HAP-1 (cell line): ENCODE data around the gene KREMEN1.

Experiments used
- DNase-seq, 2 experiments: peaks; one replicate each; pipeline ENCODE4 v3.0.0-alpha.2; 2016 to 2020; ENCODE audit warnings: low spot score in 2 of 2
- H3K27me3 ChIP-seq: fragments of 250-450 bp; sonication (Bioruptor Pico); 2 replicates; pipeline ENCODE4 v1.5.1; 2020; ENCODE audit warnings: low read depth, mild to moderate bottlenecking, moderate library complexity
- H3K36me3 ChIP-seq: fragments of 250-450 bp; sonication (Bioruptor Pico); replicated peaks from 2 replicates; pipeline ENCODE4 v1.5.1; 2020; ENCODE audit warnings: mild to moderate bottlenecking
- H3K4me1 ChIP-seq: fragments of 250-450 bp; sonication (Bioruptor Pico); 2 replicates; pipeline ENCODE4 v1.5.1; 2020; ENCODE audit warnings: mild to moderate bottlenecking
- H3K4me3 ChIP-seq: fragments of 250-450 bp; sonication (Bioruptor Pico); 2 replicates; pipeline ENCODE4 v1.5.1; 2020; ENCODE audit warnings: mild to moderate bottlenecking, moderate library complexity
- H3K9me3 ChIP-seq: fragments of 250-450 bp; sonication (Bioruptor Pico); 2 replicates; pipeline ENCODE4 v1.5.1; 2020; ENCODE audit warnings: mild to moderate bottlenecking, moderate library complexity
- in situ Hi-C: fragments of 300-500 bp; cut with MboI; formaldehyde crosslinking; loops from 3 replicates; pipeline ENCODE4 v1.14.3; 2020; ENCODE audit warnings: low sequenced_read_pairs, inconsistent platforms, mixed read lengths

Gene KREMEN1

DNA sequence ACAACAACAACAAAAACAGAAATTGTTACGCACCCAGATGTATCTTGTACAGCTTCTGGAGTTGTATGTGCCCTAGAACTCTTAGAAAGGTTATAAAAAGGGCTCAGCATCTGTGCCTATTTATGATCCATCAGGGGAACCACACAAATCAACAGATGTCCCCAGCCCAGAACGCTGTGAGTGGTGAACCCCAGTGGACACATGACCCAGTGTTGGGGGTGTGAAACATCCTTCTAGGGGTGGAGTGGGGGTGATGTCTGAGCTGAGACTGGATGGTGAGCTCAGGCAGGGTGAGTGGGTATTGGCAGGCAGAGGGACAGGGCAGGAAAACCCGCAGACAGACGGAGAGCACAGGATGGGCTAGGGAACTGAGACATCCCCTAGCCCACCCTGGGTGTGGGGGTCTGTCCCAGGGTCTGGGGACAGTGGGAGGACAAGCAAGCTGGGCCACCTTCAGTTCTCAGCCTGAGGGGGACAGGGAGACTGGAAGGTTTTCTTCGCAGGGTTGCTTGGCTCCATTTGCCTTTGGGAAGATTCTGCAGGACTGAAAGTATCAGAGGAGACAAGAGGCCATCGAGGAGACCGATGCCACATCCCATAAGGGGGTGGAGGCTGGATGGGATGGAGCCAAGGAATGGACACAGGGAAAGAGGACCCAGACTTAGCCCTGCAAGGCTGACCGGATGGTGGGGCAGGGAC, 127.0 kb downstream of the KREMEN1 start:
- Histone ChIP-seq H3K4me3 (no peak overlapping the region), H3K4me1 (no peaks in the 10 kb centered on the region), H3K9me3 (no peaks in the 10 kb centered on the region), H3K27me3 (no peaks in the 10 kb centered on the region), H3K36me3 (no peaks in the 10 kb centered on the region)
- DNase-seq, result no peak
- in situ Hi-C loops, result no loop called here

DNA sequence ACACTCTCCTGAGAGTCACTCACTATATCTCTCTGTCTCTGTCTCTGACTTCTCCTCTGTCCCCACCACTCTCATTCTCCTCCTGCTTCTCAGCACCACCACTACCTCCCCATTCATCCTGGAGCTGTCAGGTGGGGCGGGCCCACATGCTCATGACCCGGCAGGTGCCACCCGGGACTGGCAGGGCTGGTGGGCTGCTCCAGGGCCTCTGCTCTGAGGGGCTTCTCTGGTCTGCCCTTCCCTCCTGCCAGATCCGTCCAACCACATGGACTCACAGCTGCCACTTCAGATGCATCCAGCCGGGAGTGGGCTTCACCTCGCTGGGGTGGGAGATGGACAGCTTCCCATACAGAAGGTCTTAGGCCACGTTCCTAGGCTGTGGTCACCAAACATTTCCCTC, 128.1 kb downstream of the KREMEN1 start:
- no peaks in the 10 kb centered on the region for H3K36me3 ChIP-seq
- in situ Hi-C loops, result no loop called here
- no peaks in the 10 kb centered on the region for H3K9me3 ChIP-seq
- no peaks in the 10 kb centered on the region for H3K27me3 ChIP-seq
- H3K4me1 ChIP-seq, result no peaks in the 10 kb centered on the region
- DNase-seq, result no peak
- H3K4me3 ChIP-seq, result no peak overlapping the region

DNA sequence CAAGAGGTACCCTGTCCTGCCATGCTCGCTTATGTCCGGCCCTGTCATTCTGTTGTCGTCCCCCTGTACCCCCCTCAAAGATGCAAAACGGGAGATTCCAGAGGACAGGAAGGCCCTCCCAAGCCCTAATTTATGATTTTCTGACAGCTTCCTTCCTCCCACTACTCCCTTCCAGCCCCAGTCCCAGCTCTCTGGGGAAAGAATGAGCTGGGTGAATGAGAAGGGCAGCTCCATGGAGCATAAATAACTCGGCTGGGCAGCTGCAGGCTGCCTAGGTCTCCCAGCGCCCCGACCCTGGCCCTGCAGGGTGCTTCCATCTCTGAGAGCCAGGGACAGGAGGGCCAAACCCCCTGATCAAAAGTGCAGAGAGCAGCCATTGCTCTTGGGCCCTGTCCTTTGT, 128.9 kb downstream of the KREMEN1 start:
- Histone ChIP-seq H3K9me3 (no peaks in the 10 kb centered on the region), H3K4me3 (no peak overlapping the region), H3K27me3 (no peaks in the 10 kb centered on the region), H3K36me3 (no peaks in the 10 kb centered on the region), H3K4me1 (no peaks in the 10 kb centered on the region; the same call in 1 of the 2 replicates)
- no peak for DNase-seq
- in situ Hi-C loops, result no loop called here

DNA sequence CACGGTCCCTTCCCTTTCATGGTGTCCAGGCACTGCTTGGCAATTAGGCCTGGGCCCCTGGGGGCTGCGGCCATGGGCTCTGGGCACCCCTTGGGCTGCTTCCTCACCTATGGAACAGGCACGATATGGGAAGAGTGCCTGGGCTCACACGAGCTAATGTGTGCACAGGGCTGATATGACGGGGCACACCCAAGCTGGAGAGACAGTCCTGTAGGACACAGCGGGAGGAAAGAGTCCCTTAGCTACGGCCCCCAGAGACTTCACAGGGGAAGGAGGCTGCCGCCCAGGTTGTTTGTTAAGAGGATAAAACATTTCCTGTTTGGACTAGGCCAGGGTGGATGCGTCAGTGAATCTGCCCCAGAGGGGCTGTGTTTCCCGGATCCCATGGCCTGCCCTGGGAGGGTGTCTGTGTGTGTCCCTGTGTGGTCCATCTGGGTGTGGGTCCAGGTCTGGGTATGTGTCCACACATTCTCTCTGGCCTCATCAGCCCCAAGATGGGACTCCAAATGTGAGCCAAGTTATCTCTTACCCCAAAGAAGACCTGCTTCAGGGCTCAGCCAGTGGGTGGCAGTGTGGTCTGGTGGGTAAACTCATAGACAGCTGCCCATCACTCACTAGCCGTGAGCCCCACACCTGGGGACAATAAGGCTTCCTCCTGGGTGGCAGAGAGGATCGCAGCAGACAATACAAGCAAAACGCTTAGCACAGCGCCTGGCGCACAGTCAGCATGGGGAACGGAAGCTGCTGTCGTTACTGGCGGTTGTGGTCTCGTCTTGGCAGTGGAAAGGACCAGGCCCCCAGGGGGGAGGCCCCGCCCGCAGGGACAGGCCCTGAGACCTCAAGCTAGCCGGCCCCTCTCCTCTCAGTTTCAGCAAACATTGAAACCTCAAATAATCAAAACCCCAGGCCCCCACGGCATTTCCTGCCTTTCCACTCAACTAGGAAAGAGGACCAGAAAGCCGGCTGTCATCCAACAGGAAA, 129.7 kb downstream of the KREMEN1 start:
- Histone ChIP-seq H3K27me3 (no peaks in the 10 kb centered on the region), H3K4me1 (no peaks in the 10 kb centered on the region; the same call in 1 of the 2 replicates)
- DNase-seq, result peak in 1 of 2 experiments; percentile 32

DNA sequence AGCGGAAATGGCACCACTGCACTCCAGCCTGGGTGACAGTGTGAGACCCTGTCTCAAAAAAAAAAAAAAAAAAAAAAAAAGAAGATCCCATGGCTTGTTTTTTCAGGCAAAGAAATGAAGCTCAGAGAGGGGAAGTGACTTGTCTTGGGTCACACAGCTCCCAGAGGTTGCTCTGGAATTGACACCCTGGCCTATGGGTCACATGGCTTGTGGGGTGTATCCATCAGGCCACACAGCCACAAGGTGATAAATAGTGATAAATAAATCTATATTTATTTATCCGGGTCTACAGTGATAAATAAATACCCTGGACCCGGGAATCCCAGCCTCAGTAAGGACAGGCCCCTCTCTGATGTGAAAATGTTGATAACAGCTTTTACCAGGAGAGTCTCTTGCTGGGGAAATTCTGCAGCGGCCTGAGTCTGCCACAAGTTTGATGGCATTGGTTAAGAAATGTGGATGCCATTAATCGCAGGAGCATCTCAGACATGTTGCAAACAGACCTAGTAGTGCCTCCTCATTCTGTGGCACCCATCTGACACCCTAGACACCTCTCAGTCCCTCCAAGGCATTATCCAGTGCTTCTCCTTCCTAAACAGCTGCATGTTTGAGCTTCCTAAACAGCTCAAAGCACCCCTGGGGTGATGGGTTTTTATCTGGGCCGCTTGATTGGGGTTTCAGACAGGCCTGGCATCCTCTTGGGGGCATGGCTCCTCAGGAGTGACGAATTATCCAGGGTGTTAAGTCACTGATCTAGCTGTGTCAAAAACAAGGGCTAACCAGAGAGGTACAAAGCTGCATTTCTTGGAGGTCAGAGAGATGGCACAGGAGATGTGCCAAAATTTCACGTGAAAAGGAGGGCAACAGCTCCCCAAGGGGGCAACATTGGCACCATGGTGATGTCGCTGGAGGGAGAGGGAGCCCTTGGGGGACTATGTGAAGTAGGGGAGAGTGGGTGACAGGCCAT, 130.9 kb downstream of the KREMEN1 start:
- no peak for DNase-seq
- in situ Hi-C loops, result no loop called here
- H3K9me3 ChIP-seq, result no peaks in the 10 kb centered on the region
- H3K36me3 ChIP-seq, result no peaks in the 10 kb centered on the region
- H3K4me3 ChIP-seq, result no peak overlapping the region
- no peaks in the 10 kb centered on the region for H3K27me3 ChIP-seq
- no peaks in the 10 kb centered on the region; the same call in 1 of the 2 replicates for H3K4me1 ChIP-seq

More for the DNA sequence above, 129.7 kb downstream of the KREMEN1 start:
- Histone ChIP-seq H3K4me3 (no peak overlapping the region), H3K9me3 (no peaks in the 10 kb centered on the region), H3K36me3 (no peaks in the 10 kb centered on the region)
- in situ Hi-C loops, result no loop called here

GRCh38 chr22:29204455-29205183, 131.8 kb downstream of the KREMEN1 start:
- in situ Hi-C loops, result no loop called here
- Histone ChIP-seq H3K4me3 (peak overlapping the region; percentile 38; the same call in 1 of the 2 replicates), H3K27me3 (no peaks in the 10 kb centered on the region)

GRCh38 chr22:29205252-29205593, 132.4 kb downstream of the KREMEN1 start:
- DNase-seq, result no peak

More at GRCh38 chr22:29204455-29205183, 131.8 kb downstream of the KREMEN1 start:
- no peak for DNase-seq
- no peaks in the 10 kb centered on the region for H3K9me3 ChIP-seq
- no peaks in the 10 kb centered on the region; the same call in 1 of the 2 replicates for H3K4me1 ChIP-seq
- H3K36me3 ChIP-seq, result no peaks in the 10 kb centered on the region

DNA sequence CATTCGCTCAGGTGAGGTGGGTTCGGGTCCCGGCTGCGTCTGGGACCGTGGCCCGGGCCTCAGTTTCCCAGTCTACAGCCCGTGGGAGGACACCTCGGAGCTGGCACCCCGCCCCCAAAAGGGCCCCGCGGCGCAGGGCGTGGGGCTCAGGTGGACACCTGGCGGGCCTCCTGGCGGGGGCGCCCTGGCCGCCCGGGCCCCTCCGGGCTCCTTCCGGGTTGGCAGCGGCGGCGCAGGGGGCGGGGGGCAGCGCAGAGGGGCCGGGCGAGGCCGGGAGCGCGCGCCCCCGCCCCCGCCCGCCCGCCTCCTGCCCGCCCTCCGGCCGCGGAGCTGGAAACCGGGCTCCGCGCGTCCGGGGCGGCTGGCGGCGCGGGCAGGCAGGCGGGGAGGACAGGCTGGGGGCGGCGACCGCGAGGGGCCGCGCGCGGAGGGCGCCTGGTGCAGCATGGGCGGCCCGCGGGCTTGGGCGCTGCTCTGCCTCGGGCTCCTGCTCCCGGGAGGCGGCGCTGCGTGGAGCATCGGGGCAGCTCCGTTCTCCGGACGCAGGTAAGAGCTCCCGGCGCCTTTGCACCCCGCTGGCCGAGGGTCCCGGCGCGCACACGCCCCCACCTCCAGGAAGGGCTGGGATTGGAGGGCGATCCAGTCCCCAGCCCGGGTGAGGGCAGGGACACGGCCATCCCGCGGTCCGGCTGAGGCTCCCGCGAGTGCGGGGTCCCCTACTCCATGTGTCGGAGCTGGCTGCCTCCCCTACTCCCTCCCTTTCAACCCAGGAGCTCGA, 132.9 kb downstream of the KREMEN1 start, which contains the start of gene EMID1:
TSS of gene EMID1 (plus strand) at position 303 of the 778 bp plus-strand sequence. CDS start at position 446, 143 bp downstream.
- in situ Hi-C loops, result no loop called here
- Histone ChIP-seq H3K36me3 (no peaks in the 10 kb centered on the region), H3K27me3 (no peaks in the 10 kb centered on the region), H3K9me3 (no peaks in the 10 kb centered on the region), H3K4me3 (peak within 1 kb of the TSS; percentile 64), H3K4me1 (no peaks in the 10 kb centered on the region; the same call in 1 of the 2 replicates)
- peak in 1 of 2 experiments; percentile 69 for DNase-seq

More at GRCh38 chr22:29205252-29205593, 132.4 kb downstream of the KREMEN1 start:
- H3K27me3 ChIP-seq, result no peaks in the 10 kb centered on the region
- no peaks in the 10 kb centered on the region for H3K9me3 ChIP-seq
- H3K4me1 ChIP-seq, result no peaks in the 10 kb centered on the region; the same call in 1 of the 2 replicates
- in situ Hi-C loops, result no loop called here
- no peaks in the 10 kb centered on the region for H3K36me3 ChIP-seq
- H3K4me3 ChIP-seq, result peak overlapping the region; percentile 38

- H3K36me3 ChIP-seq, result no peaks in the 10 kb centered on the region
- in situ Hi-C loops, result no loop called here
- no peaks in the 10 kb centered on the region for H3K27me3 ChIP-seq
- peak overlapping the region; percentile 64 for H3K4me3 ChIP-seq
- no peaks in the 10 kb centered on the region for H3K9me3 ChIP-seq
- no peak for DNase-seq
- H3K4me1 ChIP-seq, result no peaks in the 10 kb centered on the region; the same call in 1 of the 2 replicates
Measured at GRCh38 chr22:29206372-29207242, 133.8 kb downstream of the KREMEN1 start.

- in situ Hi-C loops, result no loop called here
- no peak for DNase-seq
- no peaks in the 10 kb centered on the region for H3K9me3 ChIP-seq
- H3K4me1 ChIP-seq, result no peaks in the 10 kb centered on the region; the same call in 1 of the 2 replicates
- no peaks in the 10 kb centered on the region for H3K27me3 ChIP-seq
- no peak overlapping the region for H3K4me3 ChIP-seq
- no peaks in the 10 kb centered on the region for H3K36me3 ChIP-seq
Measured at GRCh38 chr22:29207243-29207550, 134.4 kb downstream of the KREMEN1 start.
